HepG2 (cell line): ENCODE measurements around the gene UNC5B. TPM values are rescaled to one million over a fixed set of nuclear protein-coding genes. Genes with fewer than 3 reads are reported as not detected.

ENCODE experiments used
- ATAC-seq: fragments of 200-7000 bp; cut with Tn5 transposase; 3 replicates; pipeline ENCODE4 v1.9.1; 2020; ENCODE audit warnings: mild to moderate bottlenecking, moderate library complexity
- BruUV-seq: library from RNA; stranded (reverse); fragments of 400-500 nt; replicated peaks from 2 replicates; lab custom pipeline; 2021; lab: Mats Ljungman, UMichigan
- CTCF ChIA-PET: fragments of 300-600 bp; formaldehyde crosslinking; extraction: SDS; loops from one replicate; lab custom pipeline; 2021; ENCODE audit warnings: low total read pairs, inconsistent platforms, low intra/inter-chr PET ratio; lab: Yijun Ruan, JAX
- POLR2A ChIA-PET: fragments of 350-600 bp; sonication (Branson Sonifier 250); formaldehyde crosslinking; loops from one replicate; lab custom pipeline; 2020; ENCODE audit warnings: antibody characterized with exemption, inconsistent platforms; lab: Yijun Ruan, JAX
- DNase-seq: peaks from one replicate; pipeline ENCODE4 v3.0.0-alpha.2; 2015; ENCODE audit warnings: low spot score
- FAIRE-seq: peaks from 3 replicates; lab custom pipeline; 2011; peaks lifted over from hg19 to GRCh38; lab: Jason Lieb, UNC
- H2AFZ ChIP-seq: one replicate; pipeline ENCODE4 v1.6.1; 2011; ENCODE audit warnings: low read length, inconsistent platforms
- H3K27ac ChIP-seq: fragments of 300-600 bp; 3 replicates; pipeline ENCODE4 v1.8.0; 2011; ENCODE audit warnings: mixed run types, mild to moderate bottlenecking, mixed read lengths, low read length, inconsistent platforms; ENCODE audit not compliant: insufficient read depth; ENCODE audit errors: extremely low read length
- H3K27me3 ChIP-seq, 2 experiments: fragments of 200-600 bp in 1 of 2; 2 replicates in 1 of 2; 3 replicates in 1 of 2; pipeline versions ENCODE4 v1.6.0 to v1.8.0; 2011; ENCODE audit warnings: low read length in 2 of 2, mild to moderate bottlenecking in 2 of 2, moderate library complexity in 2 of 2, inconsistent platforms in 1 of 2; ENCODE audit not compliant: insufficient read depth in 2 of 2, control insufficient read depth in 1 of 2
- H3K36me3 ChIP-seq, 2 experiments: fragments of 200-600 bp in 1 of 2; replicated peaks in 1 of 2; 2 replicates in 1 of 2; 3 replicates in 1 of 2; pipeline versions ENCODE4 v1.5.1 to v1.8.0; 2011; ENCODE audit warnings: low read length in 2 of 2, inconsistent platforms in 1 of 2; ENCODE audit not compliant: insufficient read depth in 2 of 2, control insufficient read depth in 1 of 2
- H3K4me1 ChIP-seq: 2 replicates; pipeline ENCODE4 v1.5.1; 2012; ENCODE audit warnings: low read length, inconsistent platforms; ENCODE audit not compliant: insufficient read depth
- H3K4me2 ChIP-seq: 2 replicates; pipeline ENCODE4 v1.6.0; 2011; ENCODE audit warnings: low read depth, low read length, inconsistent platforms
- H3K4me3 ChIP-seq, 3 experiments: fragments of 200-600 bp in 1 of 3; sonication (generic), shearing (Covaris generic) in 1 of 3; replicated peaks in 1 of 3; 2 replicates each; pipeline ENCODE4 v1.5.1; 2011 to 2016; ENCODE audit warnings: low read length in 3 of 3, inconsistent platforms in 2 of 3, low read depth in 2 of 3, mild to moderate bottlenecking in 2 of 3, control low read depth in 1 of 3, mixed read lengths in 1 of 3; ENCODE audit not compliant: insufficient read depth in 1 of 3
- H3K79me2 ChIP-seq: one replicate; pipeline ENCODE4 v1.6.1; 2011; ENCODE audit warnings: low read length, inconsistent platforms; ENCODE audit not compliant: insufficient read depth
- H3K9ac ChIP-seq: 2 replicates; pipeline ENCODE4 v1.6.0; 2011; ENCODE audit warnings: mild to moderate bottlenecking, low read depth, low read length, inconsistent platforms; ENCODE audit not compliant: insufficient read depth
- H3K9me3 ChIP-seq: 2 replicates; pipeline ENCODE4 v1.5.1; 2012; ENCODE audit warnings: mild to moderate bottlenecking, low read length
- H4K20me1 ChIP-seq: 2 replicates; pipeline ENCODE4 v1.6.0; 2011; ENCODE audit warnings: inconsistent platforms, mild to moderate bottlenecking, low read length, moderate library complexity; ENCODE audit not compliant: insufficient read depth
- PBX2 ChIP-seq: IDR thresholded peaks from 2 replicates; pipeline ENCODE4 v1.6.1; 2016; ENCODE audit warnings: control low read depth
- REPIN1 ChIP-seq: sonication (generic); formaldehyde crosslinking; IDR thresholded peaks from 2 replicates; pipeline ENCODE4 v1.8.0; 2022; ENCODE audit warnings: missing genetic modification reagents, low read depth, mild to moderate bottlenecking, borderline replicate concordance
- TCF7L2 ChIP-seq: IDR thresholded peaks from 2 replicates; pipeline ENCODE4 v1.6.1; 2011; ENCODE audit warnings: mild to moderate bottlenecking, low read depth, low read length, moderate library complexity
- ZNF17 ChIP-seq: sonication (generic); formaldehyde crosslinking; IDR thresholded peaks from 2 replicates; pipeline ENCODE4 v1.5.0; 2020; ENCODE audit warnings: mild to moderate bottlenecking, missing genetic modification reagents
- ZNF274 ChIP-seq: sonication (generic); formaldehyde crosslinking; IDR thresholded peaks from 2 replicates; pipeline ENCODE4 v1.5.1; 2020; ENCODE audit warnings: mild to moderate bottlenecking, missing genetic modification reagents
- WGBS: methylation state at CpG from one replicate; pipeline ENCODE4 v1.1.6; 2017; ENCODE audit warnings: low lambda C conversion rate; 5-methylcytosine and 5-hydroxymethylcytosine counted together
- in situ Hi-C: cut with HindIII; loops from 2 replicates; pipeline ENCODE4 v1.10.0; 2017; ENCODE audit warnings: low pct_unique_long_range_greater_than_20kb; ENCODE audit not compliant: extremely low pct_ligation_motif_present
- intact Hi-C: fragments of 100-400 bp; cut with micrococcal nuclease; formaldehyde crosslinking; loops from one replicate; pipeline ENCODE4 v1.10.0; 2022; ENCODE audit not compliant: unreplicated experiment
- polyA plus RNA-seq, 8 experiments: library from polyadenylated mRNA; depleted of rRNA in 3 of 8; stranded (reverse) in 7 of 8; unstranded in 1 of 8; fragments of >200 nt; fragmentation: Illumina TruSeq in 4 of 8; extraction: Trizol in 4 of 8; gene quantifications; 2 replicates each; pipeline versions ENCODE4 v1.2.1 to v1.2.3, GENCODE V29; 2011 to 2016; ENCODE audit warnings: low read depth in 4 of 8, missing spikeins in 1 of 8, mixed read lengths in 1 of 8; ENCODE audit not compliant: insufficient read depth in 1 of 8
- total RNA-seq, 5 experiments: library from RNA; depleted of rRNA; stranded (reverse); fragments of >200 nt; fragmentation: Illumina TruSeq; extraction: Trizol; gene quantifications; 2 replicates each; pipeline ENCODE4 v1.2.3, GENCODE V29; 2016; ENCODE audit warnings: low read depth in 1 of 5

UNC5B gene
- total and polyA plus RNA-seq, 2 of the 13 experiments (the other 11 are each of a cell fraction or from before 2014, with no cell fraction given) = 0.07 TPM

DNA sequence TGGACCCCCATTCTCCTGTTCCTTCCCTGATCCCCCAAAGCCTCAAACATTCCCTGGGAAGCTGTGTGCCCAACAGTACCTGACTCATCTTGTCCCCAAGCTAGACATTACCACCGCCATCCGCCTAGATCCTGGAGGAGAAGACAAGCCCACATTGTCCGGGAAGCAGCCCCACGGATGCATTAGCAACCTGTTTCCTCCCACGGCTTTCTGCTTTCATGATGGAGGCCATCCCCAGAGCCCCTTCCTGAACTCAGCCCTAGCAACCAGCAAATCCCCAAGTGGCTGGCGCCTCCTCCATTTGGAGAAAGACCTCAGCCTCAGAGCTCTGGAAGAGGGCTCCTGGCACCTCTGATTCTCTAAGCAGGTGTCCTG lies 104.4 kb downstream of the UNC5B start:
- no peak overlapping the region for H3K27ac ChIP-seq
- ChIA-PET CTCF (interaction anchor here (1.2 kb wide), 1 partner anchor 253 kb away, joined by 4 read pairs; no protein-coding TSS in a partner anchor), POLR2A (no interaction called here)
- H3K4me2 ChIP-seq = no peak overlapping the region
- no peaks in the 10 kb centered on the region for H4K20me1 ChIP-seq
- H3K4me3 ChIP-seq = no peak overlapping the region
- WGBS = 18% methylated on average over 6 of the region's 6 CpGs
- in situ Hi-C loops (loop anchor here (5.0 to 10.0 kb wide), 3 partner anchors 61 to 298 kb away; no protein-coding TSS in a partner anchor), intact Hi-C loops (loop anchor here (2.0 to 10.0 kb wide), 3 partner anchors 68 to 288 kb away; no protein-coding TSS in a partner anchor)
- no peaks in the 10 kb centered on the region for H3K9me3 ChIP-seq
- H3K9ac ChIP-seq = no peak overlapping the region
- no TSS peak for BruUV-seq
- FAIRE-seq (no peak), DNase-seq (no peak), ATAC-seq (no peak)
- no peaks in the 10 kb centered on the region for H3K79me2 ChIP-seq
- peaks cover 20% of the 10 kb centered on the region for H3K4me1 ChIP-seq
- TF ChIP-seq PBX2 = no peak
- TF ChIP-seq TCF7L2 = no peak
- H3K36me3 ChIP-seq = no peaks in the 10 kb centered on the region
- peaks cover 0 to 12% of the 10 kb centered on the region in 2 experiments; a peak in 1 of 5 replicates for H3K27me3 ChIP-seq
- no peak overlapping the region for H2AFZ ChIP-seq

GRCh38 chr10:71317739-71318138 lies 105.4 kb downstream of the UNC5B start:
- Histone ChIP-seq H4K20me1 (no peaks in the 10 kb centered on the region), H3K9me3 (no peaks in the 10 kb centered on the region), H2AFZ (no peak overlapping the region), H3K27me3 (peaks cover 0 to 12% of the 10 kb centered on the region in 2 experiments; a peak in 1 of 5 replicates), H3K27ac (no peak overlapping the region), H3K9ac (no peak overlapping the region), H3K79me2 (no peaks in the 10 kb centered on the region), H3K4me3 (no peak overlapping the region), H3K36me3 (peaks cover 0 to 2% of the 10 kb centered on the region in 2 experiments; a peak in 1 of 5 replicates), H3K4me1 (peaks cover 30% of the 10 kb centered on the region), H3K4me2 (no peak overlapping the region)
- DNase-seq = no peak
- CTCF ChIA-PET = no interaction called here
- in situ Hi-C loops = loop anchor here (5.0 to 10.0 kb wide), 3 partner anchors 60 to 297 kb away; no protein-coding TSS in a partner anchor
- intact Hi-C loops = loop anchor here (2.0 to 10.0 kb wide), 3 partner anchors 67 to 287 kb away; no protein-coding TSS in a partner anchor
- no peak for FAIRE-seq
- WGBS = 15% methylated on average over 6 of the region's 6 CpGs
- POLR2A ChIA-PET = no interaction called here
- ATAC-seq = no peak
- no peak for TF ChIP-seq ZNF274 (CRISPR knock-in tag)
- TF ChIP-seq REPIN1 (CRISPR knock-in tag) = no peak
- no peak for TF ChIP-seq ZNF17 (CRISPR knock-in tag)
- no TSS peak for BruUV-seq
